ENCODE results near the gene KISS1R. TPM values are rescaled to one million over a fixed set of nuclear protein-coding genes. Genes with fewer than 3 reads are reported as not detected.
"Not testable (repeated sequence)": the region's sequence is repeated elsewhere in the genome, so short reads cannot be mapped to it uniquely, and the experiment has no call there.

Gene KISS1R
- total RNA-seq, 2 experiments from 2014 or later: 0.66 to 1.1 TPM

GRCh38 chr19:876089-876488, 41.0 kb upstream of the KISS1R start:
- ATAC-seq (no peak), DNase-seq (no peak)
- CTCF ChIA-PET: interaction anchor here (0.9 kb wide), 1 partner anchor 17 kb away, joined by 4 read pairs; the partner anchor contains the start of genes MED16 and RNU6-9
- H3K9me3 Mint-ChIP-seq (ENCODE audit: low read depth): no peaks in the 10 kb centered on the region
- no peak overlapping the region for H3K27ac Mint-ChIP-seq
- peaks cover 9% of the 10 kb centered on the region for H3K4me1 Mint-ChIP-seq
- H3K27me3 Mint-ChIP-seq: no peaks in the 10 kb centered on the region
- H3K4me3 Mint-ChIP-seq: no peak overlapping the region
- H3K36me3 Mint-ChIP-seq: peaks cover 1% of the 10 kb centered on the region

- peaks cover 7% of the 10 kb centered on the region for H3K4me1 Mint-ChIP-seq
- no peaks in the 10 kb centered on the region for H3K27me3 Mint-ChIP-seq
- no peak for DNase-seq
- ATAC-seq: no peak
- no peaks in the 10 kb centered on the region for H3K9me3 Mint-ChIP-seq (ENCODE audit: low read depth)
- no peak overlapping the region for H3K4me3 Mint-ChIP-seq
- CTCF ChIA-PET: interaction anchor here (1.0 kb wide), 1 partner anchor 107 kb away, joined by 3 read pairs; the partner anchor contains the start of gene WDR18
- H3K27ac Mint-ChIP-seq: no peak overlapping the region
- peaks cover 3% of the 10 kb centered on the region for H3K36me3 Mint-ChIP-seq
These were observed 40.3 kb upstream of the KISS1R start for GRCh38 chr19:876780-877314.

GRCh38 chr19:877992-878660, 39.0 kb upstream of the KISS1R start:
- H3K27ac Mint-ChIP-seq; ATAC-seq; H3K9me3 Mint-ChIP-seq (ENCODE audit: low read depth); H3K36me3 Mint-ChIP-seq; H3K4me1 Mint-ChIP-seq; H3K4me3 Mint-ChIP-seq; DNase-seq; H3K27me3 Mint-ChIP-seq: not testable (repeated sequence)
- CTCF ChIA-PET: interaction anchor here (2.3 kb wide), 1 partner anchor 14 kb away, joined by 6 read pairs; no protein-coding TSS in a partner anchor

GRCh38 chr19:878751-879561, 38.2 kb upstream of the KISS1R start:
- not testable (repeated sequence) for DNase-seq; H3K4me1 Mint-ChIP-seq; H3K4me3 Mint-ChIP-seq; H3K27me3 Mint-ChIP-seq; H3K9me3 Mint-ChIP-seq (ENCODE audit: low read depth); H3K36me3 Mint-ChIP-seq; H3K27ac Mint-ChIP-seq; ATAC-seq
- CTCF ChIA-PET: interaction anchor here (2.3 kb wide), 1 partner anchor 15 kb away, joined by 6 read pairs; no protein-coding TSS in a partner anchor

GRCh38 chr19:879711-880438, 37.3 kb upstream of the KISS1R start:
- no peaks in the 10 kb centered on the region for H3K9me3 Mint-ChIP-seq (ENCODE audit: low read depth)
- no peak for ATAC-seq
- H3K27me3 Mint-ChIP-seq: no peaks in the 10 kb centered on the region
- peaks cover 6% of the 10 kb centered on the region for H3K36me3 Mint-ChIP-seq
- no peak for DNase-seq
- no peaks in the 10 kb centered on the region for H3K4me1 Mint-ChIP-seq
- H3K27ac Mint-ChIP-seq: no peak overlapping the region
- CTCF ChIA-PET: interaction anchor here (2.3 kb wide), 1 partner anchor 16 kb away, joined by 6 read pairs; no protein-coding TSS in a partner anchor
- no peak overlapping the region for H3K4me3 Mint-ChIP-seq

- H3K4me3 Mint-ChIP-seq: no peak overlapping the region
- H3K27ac Mint-ChIP-seq: no peak overlapping the region
- CTCF ChIA-PET: no interaction called here
- DNase-seq (no peak), ATAC-seq (no peak)
- peaks cover 6% of the 10 kb centered on the region for H3K36me3 Mint-ChIP-seq
- no peaks in the 10 kb centered on the region for H3K27me3 Mint-ChIP-seq
- H3K4me1 Mint-ChIP-seq: peaks cover 3% of the 10 kb centered on the region
- H3K9me3 Mint-ChIP-seq (ENCODE audit: low read depth): no peaks in the 10 kb centered on the region
These were observed 35.6 kb upstream of the KISS1R start for GRCh38 chr19:881385-882071.

GRCh38 chr19:882871-883497, 34.1 kb upstream of the KISS1R start:
- H3K4me1 Mint-ChIP-seq: peaks cover 9% of the 10 kb centered on the region
- H3K36me3 Mint-ChIP-seq: peaks cover 10% of the 10 kb centered on the region
- no peak for ATAC-seq
- no peak overlapping the region for H3K4me3 Mint-ChIP-seq
- DNase-seq: no peak
- H3K27ac Mint-ChIP-seq: no peak overlapping the region
- no peaks in the 10 kb centered on the region for H3K27me3 Mint-ChIP-seq
- H3K9me3 Mint-ChIP-seq (ENCODE audit: low read depth): no peaks in the 10 kb centered on the region
- CTCF ChIA-PET: interaction anchor here (0.9 kb wide), 1 partner anchor 31 kb away, joined by 3 read pairs; no protein-coding TSS in a partner anchor

- H3K36me3 Mint-ChIP-seq: peaks cover 10% of the 10 kb centered on the region
- H3K27ac Mint-ChIP-seq: no peak overlapping the region
- peaks cover 12% of the 10 kb centered on the region for H3K4me1 Mint-ChIP-seq
- H3K4me3 Mint-ChIP-seq: no peak overlapping the region
- no peaks in the 10 kb centered on the region for H3K27me3 Mint-ChIP-seq
- no peaks in the 10 kb centered on the region for H3K9me3 Mint-ChIP-seq (ENCODE audit: low read depth)
- ATAC-seq (no peak), DNase-seq (no peak)
- CTCF ChIA-PET: no interaction called here
These were observed 33.4 kb upstream of the KISS1R start for GRCh38 chr19:883661-884211.

- CTCF ChIA-PET: no interaction called here
- no peak for DNase-seq
- Mint-ChIP-seq H3K27me3 (no peaks in the 10 kb centered on the region), H3K4me3 (no peak overlapping the region), H3K36me3 (peaks cover 11% of the 10 kb centered on the region), H3K27ac (no peak overlapping the region), H3K9me3 (ENCODE audit: low read depth) (no peaks in the 10 kb centered on the region), H3K4me1 (peaks cover 18% of the 10 kb centered on the region)
- no peak for ATAC-seq
These were observed 32.5 kb upstream of the KISS1R start for GRCh38 chr19:884420-885211.

- Mint-ChIP-seq H3K4me3 (no peak overlapping the region), H3K27ac (no peak overlapping the region), H3K4me1 (peaks cover 19% of the 10 kb centered on the region), H3K9me3 (ENCODE audit: low read depth) (no peaks in the 10 kb centered on the region), H3K27me3 (no peaks in the 10 kb centered on the region), H3K36me3 (peaks cover 13% of the 10 kb centered on the region)
- CTCF ChIA-PET: no interaction called here
- no peak for ATAC-seq
- DNase-seq: no peak
These were observed 31.5 kb upstream of the KISS1R start for GRCh38 chr19:885536-886224.

- Mint-ChIP-seq H3K9me3 (ENCODE audit: low read depth) (no peaks in the 10 kb centered on the region), H3K27me3 (no peaks in the 10 kb centered on the region), H3K36me3 (peaks cover 8% of the 10 kb centered on the region), H3K4me1 (peaks cover 23% of the 10 kb centered on the region), H3K27ac (peak overlapping the region; percentile 88), H3K4me3 (no peak overlapping the region)
- CTCF ChIA-PET: no interaction called here
- no peak for ATAC-seq
- no peak for DNase-seq
These were observed 30.1 kb upstream of the KISS1R start for GRCh38 chr19:887072-887471.
